ENCODE measurements around the gene GCK.

- TF ChIP-seq, protein P1, sequence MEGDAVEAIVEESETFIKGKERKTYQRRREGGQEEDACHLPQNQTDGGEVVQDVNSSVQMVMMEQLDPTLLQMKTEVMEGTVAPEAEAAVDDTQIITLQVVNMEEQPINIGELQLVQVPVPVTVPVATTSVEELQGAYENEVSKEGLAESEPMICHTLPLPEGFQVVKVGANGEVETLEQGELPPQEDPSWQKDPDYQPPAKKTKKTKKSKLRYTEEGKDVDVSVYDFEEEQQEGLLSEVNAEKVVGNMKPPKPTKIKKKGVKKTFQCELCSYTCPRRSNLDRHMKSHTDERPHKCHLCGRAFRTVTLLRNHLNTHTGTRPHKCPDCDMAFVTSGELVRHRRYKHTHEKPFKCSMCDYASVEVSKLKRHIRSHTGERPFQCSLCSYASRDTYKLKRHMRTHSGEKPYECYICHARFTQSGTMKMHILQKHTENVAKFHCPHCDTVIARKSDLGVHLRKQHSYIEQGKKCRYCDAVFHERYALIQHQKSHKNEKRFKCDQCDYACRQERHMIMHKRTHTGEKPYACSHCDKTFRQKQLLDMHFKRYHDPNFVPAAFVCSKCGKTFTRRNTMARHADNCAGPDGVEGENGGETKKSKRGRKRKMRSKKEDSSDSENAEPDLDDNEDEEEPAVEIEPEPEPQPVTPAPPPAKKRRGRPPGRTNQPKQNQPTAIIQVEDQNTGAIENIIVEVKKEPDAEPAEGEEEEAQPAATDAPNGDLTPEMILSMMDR (IDR thresholded peaks at IDR 0.05): no peak
- no peak for TF ChIP-seq POLR2A (IDR thresholded peaks at IDR 0.05)
Observed at GRCh38 chr7:44206008-44206407, 16.8 kb upstream of the GCK start.

Data from Peyer's patch (tissue), 4 donors.